ENCODE results near the gene COMMD6.

The COMMD6 gene

GRCh38 chr13:75518439-75519088 lies 19.1 kb downstream of the COMMD6 start:
- TF ChIP-seq CTCF (conservative IDR thresholded peaks at IDR 0.05) (no peak), ZFX (IDR thresholded peaks at IDR 0.05) (no peak)

DNA sequence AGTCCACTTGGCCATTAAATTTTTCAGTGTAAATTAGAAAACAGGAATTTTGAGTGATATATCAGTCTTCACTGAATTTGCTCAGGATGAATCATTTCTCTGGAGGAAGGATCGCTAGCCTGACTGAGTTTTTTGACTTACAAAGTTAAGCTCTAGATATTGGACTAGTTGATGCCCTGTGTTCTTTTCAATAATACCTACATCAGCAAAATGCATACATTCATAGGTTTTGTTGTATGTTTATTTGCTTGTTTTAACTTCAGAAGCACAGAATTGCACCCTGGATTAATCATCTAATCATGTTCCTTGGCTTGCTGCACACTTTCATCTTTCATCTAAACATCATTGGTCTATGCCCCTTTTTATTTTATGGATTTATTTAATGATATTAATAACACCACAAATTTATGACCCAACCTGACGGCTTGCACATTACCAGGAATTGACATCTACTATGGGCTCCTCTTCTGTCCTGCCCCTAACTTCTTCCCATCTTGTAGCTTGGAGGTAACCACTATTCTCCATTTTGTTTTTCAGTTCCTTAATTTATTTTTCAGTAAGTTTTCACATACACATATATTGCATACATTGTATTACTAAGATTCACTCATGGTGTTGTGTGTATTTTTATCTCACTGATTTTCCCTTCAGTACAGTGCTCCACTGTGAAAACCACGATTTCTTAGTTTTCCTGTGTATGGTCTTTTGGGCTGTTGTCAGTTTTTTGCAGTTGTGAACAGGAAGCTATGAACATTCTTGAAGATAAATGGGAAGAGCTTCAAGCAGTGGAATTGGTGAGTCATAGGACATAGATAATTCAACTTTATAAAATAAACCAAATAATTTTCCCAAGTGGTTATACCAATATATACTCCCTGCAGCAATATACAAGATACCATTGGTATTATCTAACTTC lies 23.3 kb downstream of the COMMD6 start:
- TF ChIP-seq CTCF (conservative IDR thresholded peaks at IDR 0.05): no peak
- no peak for TF ChIP-seq ZFX (IDR thresholded peaks at IDR 0.05)
- H3K27ac ChIP-seq: no peak overlapping the region

More at GRCh38 chr13:75518439-75519088, 19.1 kb downstream of the COMMD6 start:
- no peak overlapping the region for H3K27ac ChIP-seq

- TF ChIP-seq ZFX (IDR thresholded peaks at IDR 0.05) (no peak), CTCF (conservative IDR thresholded peaks at IDR 0.05) (no peak)
- no peak overlapping the region for H3K27ac ChIP-seq
Observed at GRCh38 chr13:75513271-75513670, 24.4 kb downstream of the COMMD6 start.

DNA sequence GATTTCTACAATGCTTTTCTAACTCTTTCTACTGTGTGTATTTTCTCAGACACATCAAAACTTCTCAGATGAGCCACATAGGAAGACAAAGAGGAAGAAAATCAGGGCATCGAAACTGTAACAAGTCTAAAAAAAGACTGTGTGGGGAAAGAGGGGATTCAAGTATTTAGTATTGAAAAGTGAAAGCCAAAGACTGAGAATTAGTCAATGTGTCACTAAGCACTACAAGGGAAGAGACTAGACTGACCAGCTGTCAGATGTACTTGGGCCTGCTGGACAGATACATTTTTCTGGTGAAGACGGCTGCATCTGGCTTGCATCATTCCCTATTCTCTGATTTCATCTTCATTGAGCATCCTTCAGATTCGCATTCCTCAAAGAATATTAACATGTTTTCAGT lies 25.4 kb downstream of the COMMD6 start:
- no peak overlapping the region for H3K27ac ChIP-seq
- TF ChIP-seq ZFX (IDR thresholded peaks at IDR 0.05): no peak
- TF ChIP-seq CTCF (conservative IDR thresholded peaks at IDR 0.05): no peak

- no peak overlapping the region for H3K27ac ChIP-seq
- TF ChIP-seq ZFX (IDR thresholded peaks at IDR 0.05) (no peak), CTCF (conservative IDR thresholded peaks at IDR 0.05) (0 out of 2 replicates have a peak, but pooled peaks have one; percentile 1)
Observed at GRCh38 chr13:75511051-75511625, 26.5 kb downstream of the COMMD6 start.

DNA sequence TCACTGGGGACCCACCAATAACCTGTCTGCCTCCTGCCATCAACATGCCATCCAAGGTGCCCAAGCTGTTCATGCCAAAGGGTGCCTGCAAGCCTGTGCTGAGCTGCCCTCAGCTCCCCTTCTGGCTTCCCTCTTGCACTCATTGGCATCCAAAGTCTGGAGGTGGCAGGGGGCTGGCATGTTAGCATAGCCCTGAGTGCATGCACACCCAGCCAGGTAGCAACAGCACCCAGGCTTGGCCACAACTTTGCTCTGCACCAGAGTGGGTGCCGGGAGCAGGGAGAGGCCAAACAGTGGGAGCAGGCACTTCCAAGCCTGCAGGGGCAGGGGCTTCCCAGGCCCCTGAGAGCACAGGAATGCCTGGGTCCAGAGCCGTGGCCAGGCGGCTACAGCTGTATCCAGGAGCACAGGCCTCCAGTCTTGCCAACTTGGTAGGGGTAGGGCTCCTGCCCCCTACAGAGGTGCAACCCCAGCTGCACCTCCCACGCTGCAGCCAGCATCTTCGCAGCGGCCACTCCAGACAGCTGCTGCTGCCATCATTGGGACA lies 29.6 kb downstream of the COMMD6 start:
- no peak overlapping the region for H3K27ac ChIP-seq
- TF ChIP-seq CTCF (conservative IDR thresholded peaks at IDR 0.05) (no peak), ZFX (IDR thresholded peaks at IDR 0.05) (no peak)

Measured in C4-2B (cell line).